Panc1 (cell line): ENCODE data around the gene MELK. TPM values are rescaled to one million over a fixed set of nuclear protein-coding genes. Genes with fewer than 3 reads are reported as not detected.
A peak's percentile ranks its signal among the peaks of the same experiment; 100 is the strongest.
"Not testable (repeated sequence)": the region's sequence is repeated elsewhere in the genome, so short reads cannot be mapped to it uniquely, and the experiment has no call there.

ENCODE experiments used
- ATAC-seq: fragments of 200-7000 bp; cut with Tn5 transposase; 2 replicates; pipeline ENCODE4 v1.9.1; 2020; ENCODE audit warnings: mild to moderate bottlenecking, moderate library complexity
- BruUV-seq: library from RNA; stranded (reverse); fragments of 400-500 nt; replicated peaks from 2 replicates; lab custom pipeline; 2021; lab: Mats Ljungman, UMichigan
- CTCF ChIA-PET: fragments of 300-600 bp; sonication (Branson Sonifier 250); formaldehyde crosslinking; loops from one replicate; lab custom pipeline; 2022; ENCODE audit warnings: antibody characterized with exemption; lab: Charles Lee
- POLR2A ChIA-PET: fragments of 300-600 bp; sonication (Branson Sonifier 250); formaldehyde crosslinking; loops from one replicate; lab custom pipeline; 2022; ENCODE audit warnings: antibody characterized with exemption; lab: Charles Lee
- DNase-seq: peaks from one replicate; pipeline ENCODE4 v3.0.0-alpha.2; 2010; ENCODE audit warnings: low read depth, low spot score
- H3K27ac ChIP-seq: 2 replicates; pipeline ENCODE4 v1.5.1; 2011; ENCODE audit warnings: mild to moderate bottlenecking, low read length, inconsistent platforms
- H3K27me3 ChIP-seq: fragments of 200-500 bp; sonication (Bioruptor generic); 2 replicates; pipeline ENCODE4 v1.6.0; 2014; ENCODE audit warnings: low read length, inconsistent platforms; ENCODE audit not compliant: control insufficient read depth, insufficient read depth
- H3K36me3 ChIP-seq: fragments of 200-500 bp; sonication (Bioruptor generic); 2 replicates; pipeline ENCODE4 v1.5.1; 2014; ENCODE audit warnings: inconsistent platforms, mild to moderate bottlenecking, low read length, moderate library complexity; ENCODE audit not compliant: control insufficient read depth, insufficient read depth
- H3K4me1 ChIP-seq: 2 replicates; pipeline ENCODE4 v1.5.1; 2011; ENCODE audit warnings: inconsistent platforms, mild to moderate bottlenecking, low read length, moderate library complexity; ENCODE audit not compliant: control insufficient read depth, insufficient read depth
- H3K4me3 ChIP-seq, 2 experiments: 2 replicates each; pipeline ENCODE4 v1.5.1; 2011 to 2012; ENCODE audit warnings: low read depth in 2 of 2, low read length in 2 of 2, mild to moderate bottlenecking in 2 of 2, inconsistent platforms in 1 of 2, moderate library complexity in 1 of 2
- H3K9me3 ChIP-seq: fragments of 200-500 bp; sonication (Bioruptor generic); 2 replicates; pipeline ENCODE4 v1.5.1; 2014; ENCODE audit warnings: low read depth, mild to moderate bottlenecking, inconsistent platforms, low read length, moderate library complexity; ENCODE audit not compliant: control insufficient read depth, insufficient read depth
- CTCF ChIP-seq: fragments of 450-650 bp; IDR thresholded peaks from 2 replicates; pipeline ENCODE4 v1.5.1; 2017; ENCODE audit warnings: mild to moderate bottlenecking
- POLR2AphosphoS5 ChIP-seq: IDR thresholded peaks from 2 replicates; pipeline ENCODE4 v1.6.1; 2012; ENCODE audit warnings: mild to moderate bottlenecking, low read depth, low read length, moderate library complexity
- REST ChIP-seq, 2 experiments: IDR thresholded peaks; 2 replicates each; pipeline ENCODE4 v1.6.1; 2011 to 2012; ENCODE audit warnings: low read depth in 2 of 2, control low read depth in 1 of 2, low read length in 1 of 2, mild to moderate bottlenecking in 1 of 2, moderate library complexity in 1 of 2; ENCODE audit not compliant: insufficient read depth in 1 of 2
- SIN3A ChIP-seq: IDR thresholded peaks from 2 replicates; pipeline ENCODE4 v1.6.1; 2012; ENCODE audit warnings: low read depth, mild to moderate bottlenecking, low read length, moderate library complexity, borderline replicate concordance; ENCODE audit not compliant: insufficient read depth
- TCF7L2 ChIP-seq: IDR thresholded peaks from 2 replicates; pipeline ENCODE4 v1.6.1; 2011; ENCODE audit warnings: mild to moderate bottlenecking, low read depth, low read length, inconsistent platforms
- in situ Hi-C: cut with HindIII; loops from 2 replicates; pipeline ENCODE4 v1.10.0; 2016; ENCODE audit warnings: low sequenced_read_pairs, low pct_unique_long_range_greater_than_20kb
- intact Hi-C: fragments of 100-400 bp; cut with micrococcal nuclease; formaldehyde crosslinking; loops from one replicate; pipeline ENCODE4 v1.10.0; 2022; ENCODE audit not compliant: unreplicated experiment
- total RNA-seq: library from RNA; stranded (reverse); gene quantifications from one replicate; pipeline ENCODE4 v1.2.1, GENCODE V29; 2021; ENCODE audit not compliant: unreplicated experiment

MELK gene
- total RNA-seq, 1 experiment from 2014 or later: 112 TPM

- peak overlapping the region; percentile 99 for H3K27ac ChIP-seq
Measured at GRCh38 chr9:36574045-36574444, 1.4 kb downstream of the MELK start.

GRCh38 chr9:36575411-36575882, 2.8 kb downstream of the MELK start:
- Histone ChIP-seq H3K4me1 (peaks cover 36% of the 10 kb centered on the region), H3K9me3 (no peaks in the 10 kb centered on the region), H3K27me3 (no peaks in the 10 kb centered on the region), H3K36me3 (no peaks in the 10 kb centered on the region; the same call in 1 of the 2 replicates), H3K4me3 (peak overlapping the region; percentile 3 to 11; a peak in 3 of 4 replicates), H3K27ac (peak overlapping the region; percentile 99)
- TF ChIP-seq CTCF (no peak), SIN3A (no peak), TCF7L2 (no peak), POLR2AphosphoS5 (no peak), REST (IDR thresholded peaks at IDR 0.05; ENCODE audit: insufficient read depth in 1 of 2, low read depth in 2 of 2, low read length in 1 of 2) (no peak)
- intact Hi-C loops (no loop called here), in situ Hi-C loops (no loop called here)
- no peak for DNase-seq
- ChIA-PET POLR2A (no interaction called here), CTCF (interaction anchor here (0.5 kb wide), 1 partner anchor 123 kb away, joined by 4 read pairs; no protein-coding TSS in a partner anchor)
- no peak for ATAC-seq
- BruUV-seq: no TSS peak

More at GRCh38 chr9:36574045-36574444, 1.4 kb downstream of the MELK start:
- POLR2A ChIA-PET: interaction anchor here (0.6 kb wide), 1 partner anchor 241 kb away, joined by 6 read pairs; no protein-coding TSS in a partner anchor
- H3K4me1 ChIP-seq: peaks cover 36% of the 10 kb centered on the region
- CTCF ChIA-PET, BruUV-seq, DNase-seq, in situ Hi-C loops, H3K27me3 ChIP-seq, intact Hi-C loops, H3K36me3 ChIP-seq, H3K9me3 ChIP-seq, ATAC-seq: not testable (repeated sequence)
- peak overlapping the region; percentile 77 to 99 for H3K4me3 ChIP-seq

GRCh38 chr9:36576866-36577265, 4.2 kb downstream of the MELK start:
- no peak for ATAC-seq
- TF ChIP-seq REST (IDR thresholded peaks at IDR 0.05; ENCODE audit: insufficient read depth in 1 of 2, low read depth in 2 of 2, low read length in 1 of 2) (no peak), POLR2AphosphoS5 (no peak), SIN3A (no peak), TCF7L2 (no peak), CTCF (no peak)
- H3K27me3 ChIP-seq: no peaks in the 10 kb centered on the region
- BruUV-seq: no TSS peak
- no peaks in the 10 kb centered on the region for H3K9me3 ChIP-seq
- ChIA-PET CTCF (interaction anchor here (0.6 to 0.7 kb wide), 2 partner anchors 171 to 381 kb away, joined by 4 read pairs; no protein-coding TSS in a partner anchor), POLR2A (no interaction called here)
- peak overlapping the region; percentile 99; the same call in 1 of the 2 replicates for H3K27ac ChIP-seq
- in situ Hi-C loops: no loop called here
- no peak overlapping the region for H3K4me3 ChIP-seq
- peaks cover 36% of the 10 kb centered on the region for H3K4me1 ChIP-seq
- intact Hi-C loops: no loop called here
- DNase-seq: no peak
- peaks cover 6% of the 10 kb centered on the region; the same call in 1 of the 2 replicates for H3K36me3 ChIP-seq
